HepG2 (cell line): ENCODE data around the gene SNX13. TPM values are rescaled to one million over a fixed set of nuclear protein-coding genes. Genes with fewer than 3 reads are reported as not detected.

Experiments used
- ATAC-seq: fragments of 200-7000 bp; cut with Tn5 transposase; 3 replicates; pipeline ENCODE4 v1.9.1; 2020; ENCODE audit warnings: mild to moderate bottlenecking, moderate library complexity
- BruUV-seq: library from RNA; stranded (reverse); fragments of 400-500 nt; replicated peaks from 2 replicates; lab custom pipeline; 2021; lab: Mats Ljungman, UMichigan
- CTCF ChIA-PET: fragments of 300-600 bp; formaldehyde crosslinking; extraction: SDS; loops from one replicate; lab custom pipeline; 2021; ENCODE audit warnings: low total read pairs, inconsistent platforms, low intra/inter-chr PET ratio; lab: Yijun Ruan, JAX
- POLR2A ChIA-PET: fragments of 350-600 bp; sonication (Branson Sonifier 250); formaldehyde crosslinking; loops from one replicate; lab custom pipeline; 2020; ENCODE audit warnings: antibody characterized with exemption, inconsistent platforms; lab: Yijun Ruan, JAX
- DNase-seq: peaks from one replicate; pipeline ENCODE4 v3.0.0-alpha.2; 2015; ENCODE audit warnings: low spot score
- FAIRE-seq: peaks from 3 replicates; lab custom pipeline; 2011; peaks lifted over from hg19 to GRCh38; lab: Jason Lieb, UNC
- H2AFZ ChIP-seq: one replicate; pipeline ENCODE4 v1.6.1; 2011; ENCODE audit warnings: low read length, inconsistent platforms
- H3K27ac ChIP-seq: fragments of 300-600 bp; 3 replicates; pipeline ENCODE4 v1.8.0; 2011; ENCODE audit warnings: mixed run types, mild to moderate bottlenecking, mixed read lengths, low read length, inconsistent platforms; ENCODE audit not compliant: insufficient read depth; ENCODE audit errors: extremely low read length
- H3K27me3 ChIP-seq, 2 experiments: fragments of 200-600 bp in 1 of 2; 2 replicates in 1 of 2; 3 replicates in 1 of 2; pipeline versions ENCODE4 v1.6.0 to v1.8.0; 2011; ENCODE audit warnings: low read length in 2 of 2, mild to moderate bottlenecking in 2 of 2, moderate library complexity in 2 of 2, inconsistent platforms in 1 of 2; ENCODE audit not compliant: insufficient read depth in 2 of 2, control insufficient read depth in 1 of 2
- H3K36me3 ChIP-seq, 2 experiments: fragments of 200-600 bp in 1 of 2; replicated peaks in 1 of 2; 2 replicates in 1 of 2; 3 replicates in 1 of 2; pipeline versions ENCODE4 v1.5.1 to v1.8.0; 2011; ENCODE audit warnings: low read length in 2 of 2, inconsistent platforms in 1 of 2; ENCODE audit not compliant: insufficient read depth in 2 of 2, control insufficient read depth in 1 of 2
- H3K4me1 ChIP-seq: 2 replicates; pipeline ENCODE4 v1.5.1; 2012; ENCODE audit warnings: low read length, inconsistent platforms; ENCODE audit not compliant: insufficient read depth
- H3K4me2 ChIP-seq: 2 replicates; pipeline ENCODE4 v1.6.0; 2011; ENCODE audit warnings: low read depth, low read length, inconsistent platforms
- H3K4me3 ChIP-seq, 3 experiments: fragments of 200-600 bp in 1 of 3; sonication (generic), shearing (Covaris generic) in 1 of 3; replicated peaks in 1 of 3; 2 replicates each; pipeline ENCODE4 v1.5.1; 2011 to 2016; ENCODE audit warnings: low read length in 3 of 3, inconsistent platforms in 2 of 3, low read depth in 2 of 3, mild to moderate bottlenecking in 2 of 3, control low read depth in 1 of 3, mixed read lengths in 1 of 3; ENCODE audit not compliant: insufficient read depth in 1 of 3
- H3K79me2 ChIP-seq: one replicate; pipeline ENCODE4 v1.6.1; 2011; ENCODE audit warnings: low read length, inconsistent platforms; ENCODE audit not compliant: insufficient read depth
- H3K9ac ChIP-seq: 2 replicates; pipeline ENCODE4 v1.6.0; 2011; ENCODE audit warnings: mild to moderate bottlenecking, low read depth, low read length, inconsistent platforms; ENCODE audit not compliant: insufficient read depth
- H3K9me3 ChIP-seq: 2 replicates; pipeline ENCODE4 v1.5.1; 2012; ENCODE audit warnings: mild to moderate bottlenecking, low read length
- H4K20me1 ChIP-seq: 2 replicates; pipeline ENCODE4 v1.6.0; 2011; ENCODE audit warnings: inconsistent platforms, mild to moderate bottlenecking, low read length, moderate library complexity; ENCODE audit not compliant: insufficient read depth
- BATF2 ChIP-seq: sonication (generic); formaldehyde crosslinking; IDR thresholded peaks from 2 replicates; pipeline ENCODE4 v1.8.0; 2022; ENCODE audit warnings: mild to moderate bottlenecking, missing genetic modification reagents, moderate library complexity
- CSRNP2 ChIP-seq: sonication (generic); formaldehyde crosslinking; conservative IDR thresholded peaks from 2 replicates; pipeline ENCODE4 v1.8.0; 2022; ENCODE audit warnings: low read depth, missing genetic modification reagents
- IKZF1 ChIP-seq: fragments of 450-650 bp; IDR thresholded peaks from 2 replicates; pipeline ENCODE4 v1.7.1; 2016
- ISX ChIP-seq: sonication (generic); formaldehyde crosslinking; conservative IDR thresholded peaks from 2 replicates; pipeline ENCODE4 v1.5.0; 2020; ENCODE audit warnings: missing genetic modification reagents
- MLX ChIP-seq: IDR thresholded peaks from 2 replicates; pipeline ENCODE4 v1.6.1; 2016
- POLR2A ChIP-seq, 2 experiments: IDR thresholded peaks; 2 replicates each; pipeline ENCODE4 v1.6.1; 2011; ENCODE audit warnings: low read depth in 2 of 2, low read length in 2 of 2, mild to moderate bottlenecking in 1 of 2, moderate library complexity in 1 of 2; ENCODE audit not compliant: insufficient read depth in 1 of 2
- POLR2G ChIP-seq: fragments of 200-400 bp; formaldehyde crosslinking; IDR thresholded peaks from 2 replicates; pipeline ENCODE4 v1.6.1; 2018; ENCODE audit warnings: mild to moderate bottlenecking, low read depth, low read length, moderate library complexity
- XBP1 ChIP-seq: sonication (generic); formaldehyde crosslinking; IDR thresholded peaks from 2 replicates; pipeline ENCODE4 v1.5.0; 2020; ENCODE audit warnings: missing genetic modification reagents
- ZBTB49 ChIP-seq: sonication (generic); formaldehyde crosslinking; IDR thresholded peaks from 2 replicates; pipeline ENCODE4 v1.4.0; 2020; ENCODE audit warnings: missing genetic modification reagents, borderline replicate concordance
- ZNF121 ChIP-seq: sonication (generic); formaldehyde crosslinking; IDR thresholded peaks from 2 replicates; pipeline ENCODE4 v1.5.0; 2020; ENCODE audit warnings: mild to moderate bottlenecking, missing genetic modification reagents
- ZNF350 ChIP-seq: sonication (generic); formaldehyde crosslinking; IDR thresholded peaks from 2 replicates; pipeline ENCODE4 v1.4.0; 2020; ENCODE audit warnings: mild to moderate bottlenecking, low read depth, missing genetic modification reagents, borderline replicate concordance
- ZNF569 ChIP-seq: sonication (generic); formaldehyde crosslinking; IDR thresholded peaks from 2 replicates; pipeline ENCODE4 v1.5.0; 2020; ENCODE audit warnings: mild to moderate bottlenecking, missing genetic modification reagents, moderate library complexity, borderline replicate concordance
- ZNF737 ChIP-seq: sonication (generic); formaldehyde crosslinking; IDR thresholded peaks from 2 replicates; pipeline ENCODE4 v1.5.0; 2020; ENCODE audit warnings: missing genetic modification reagents, mild to moderate bottlenecking, borderline replicate concordance
- WGBS: methylation state at CpG from one replicate; pipeline ENCODE4 v1.1.6; 2017; ENCODE audit warnings: low lambda C conversion rate; 5-methylcytosine and 5-hydroxymethylcytosine counted together
- in situ Hi-C: cut with HindIII; loops from 2 replicates; pipeline ENCODE4 v1.10.0; 2017; ENCODE audit warnings: low pct_unique_long_range_greater_than_20kb; ENCODE audit not compliant: extremely low pct_ligation_motif_present
- intact Hi-C: fragments of 100-400 bp; cut with micrococcal nuclease; formaldehyde crosslinking; loops from one replicate; pipeline ENCODE4 v1.10.0; 2022; ENCODE audit not compliant: unreplicated experiment
- polyA plus RNA-seq, 8 experiments: library from polyadenylated mRNA; depleted of rRNA in 3 of 8; stranded (reverse) in 7 of 8; unstranded in 1 of 8; fragments of >200 nt; fragmentation: Illumina TruSeq in 4 of 8; extraction: Trizol in 4 of 8; gene quantifications; 2 replicates each; pipeline versions ENCODE4 v1.2.1 to v1.2.3, GENCODE V29; 2011 to 2016; ENCODE audit warnings: low read depth in 4 of 8, missing spikeins in 1 of 8, mixed read lengths in 1 of 8; ENCODE audit not compliant: insufficient read depth in 1 of 8
- total RNA-seq, 5 experiments: library from RNA; depleted of rRNA; stranded (reverse); fragments of >200 nt; fragmentation: Illumina TruSeq; extraction: Trizol; gene quantifications; 2 replicates each; pipeline ENCODE4 v1.2.3, GENCODE V29; 2016; ENCODE audit warnings: low read depth in 1 of 5
- TF ChIP-seq, protein P1 (sequence below): sonication (generic); formaldehyde crosslinking; IDR thresholded peaks from 2 replicates; pipeline ENCODE4 v1.8.0; 2022; ENCODE audit warnings: missing genetic modification reagents, mild to moderate bottlenecking, inconsistent platforms, borderline replicate concordance
- TF ChIP-seq, protein P2 (sequence below): sonication (generic); formaldehyde crosslinking; IDR thresholded peaks from 2 replicates; pipeline ENCODE4 v1.9.0; 2022; ENCODE audit warnings: missing genetic modification reagents, mild to moderate bottlenecking, borderline replicate concordance

SNX13 gene
- total and polyA plus RNA-seq, 2 of the 13 experiments (the other 11 are each of a cell fraction or from before 2014, with no cell fraction given): 14.3 to 32.3 TPM

GRCh38 chr7:17986851-17987250 is 46.6 kb upstream of the SNX13 start:
- WGBS: 54% methylated on average over 1 of the region's 1 CpG
- Histone ChIP-seq H3K4me3 (no peak overlapping the region), H3K4me1 (peaks cover 6% of the 10 kb centered on the region; the same call in 1 of the 2 replicates), H3K27me3 (no peaks in the 10 kb centered on the region; a peak in 1 of 5 replicates), H3K36me3 (no peaks in the 10 kb centered on the region), H3K79me2 (no peaks in the 10 kb centered on the region), H4K20me1 (no peaks in the 10 kb centered on the region), H3K9ac (no peak overlapping the region), H3K4me2 (no peak overlapping the region), H2AFZ (no peak overlapping the region), H3K27ac (no peak overlapping the region), H3K9me3 (no peaks in the 10 kb centered on the region)
- FAIRE-seq: no peak
- in situ Hi-C loops: no loop called here
- CTCF ChIA-PET: no interaction called here
- ATAC-seq: no peak
- POLR2A ChIA-PET: no interaction called here
- no TSS peak for BruUV-seq
- DNase-seq: no peak
- intact Hi-C loops: no loop called here
- TF ChIP-seq ZNF569 (no peak), ISX (CRISPR knock-in tag) (no peak), ZBTB49 (CRISPR knock-in tag) (no peak), BATF2 (CRISPR knock-in tag) (no peak), CSRNP2 (CRISPR knock-in tag) (no peak), POLR2G (no peak), ZNF121 (CRISPR knock-in tag) (no peak), XBP1 (CRISPR knock-in tag) (no peak), MLX (CRISPR knock-in tag) (no peak), IKZF1 (no peak), POLR2A (IDR thresholded peaks at IDR 0.05; ENCODE audit: insufficient read depth in 1 of 2, low read depth in 2 of 2, low read length in 2 of 2) (no peak), ZNF350 (CRISPR knock-in tag) (no peak), ZNF737 (CRISPR knock-in tag) (no peak)
- TF ChIP-seq, protein P1, sequence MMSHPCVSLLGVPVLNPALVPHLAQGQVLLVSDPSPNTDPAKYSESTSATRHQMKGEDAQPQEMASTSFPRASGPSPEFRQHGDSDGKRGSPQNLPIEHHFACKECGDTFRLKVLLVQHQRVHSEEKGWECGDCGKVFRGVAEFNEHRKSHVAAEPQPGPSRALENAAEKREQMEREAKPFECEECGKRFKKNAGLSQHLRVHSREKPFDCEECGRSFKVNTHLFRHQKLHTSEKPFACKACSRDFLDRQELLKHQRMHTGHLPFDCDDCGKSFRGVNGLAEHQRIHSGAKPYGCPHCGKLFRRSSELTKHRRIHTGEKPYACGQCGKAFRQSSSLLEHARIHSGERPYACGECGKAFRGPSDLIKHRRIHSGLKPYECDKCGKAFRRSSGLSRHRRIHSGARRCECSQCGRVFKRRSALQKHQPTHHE (CRISPR knock-in tag): no peak
- TF ChIP-seq, protein P2, sequence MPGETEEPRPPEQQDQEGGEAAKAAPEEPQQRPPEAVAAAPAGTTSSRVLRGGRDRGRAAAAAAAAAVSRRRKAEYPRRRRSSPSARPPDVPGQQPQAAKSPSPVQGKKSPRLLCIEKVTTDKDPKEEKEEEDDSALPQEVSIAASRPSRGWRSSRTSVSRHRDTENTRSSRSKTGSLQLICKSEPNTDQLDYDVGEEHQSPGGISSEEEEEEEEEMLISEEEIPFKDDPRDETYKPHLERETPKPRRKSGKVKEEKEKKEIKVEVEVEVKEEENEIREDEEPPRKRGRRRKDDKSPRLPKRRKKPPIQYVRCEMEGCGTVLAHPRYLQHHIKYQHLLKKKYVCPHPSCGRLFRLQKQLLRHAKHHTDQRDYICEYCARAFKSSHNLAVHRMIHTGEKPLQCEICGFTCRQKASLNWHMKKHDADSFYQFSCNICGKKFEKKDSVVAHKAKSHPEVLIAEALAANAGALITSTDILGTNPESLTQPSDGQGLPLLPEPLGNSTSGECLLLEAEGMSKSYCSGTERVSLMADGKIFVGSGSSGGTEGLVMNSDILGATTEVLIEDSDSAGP (CRISPR knock-in tag): no peak
